Stimulated activated CD8-positive, alpha-beta memory T cell treated with anti-CD3 and anti-CD28 coated beads, Interleukin-12 subunit alpha, Interleukin-12 subunit beta, amount 100 ng/mL, for 1 hour (primary cell): ENCODE data around the gene PEAK1.

Experiments
- DNase-seq: peaks from one replicate; pipeline ENCODE4 v3.0.0-alpha.2; 2020; ENCODE audit warnings: low read depth

PEAK1 gene

DNA sequence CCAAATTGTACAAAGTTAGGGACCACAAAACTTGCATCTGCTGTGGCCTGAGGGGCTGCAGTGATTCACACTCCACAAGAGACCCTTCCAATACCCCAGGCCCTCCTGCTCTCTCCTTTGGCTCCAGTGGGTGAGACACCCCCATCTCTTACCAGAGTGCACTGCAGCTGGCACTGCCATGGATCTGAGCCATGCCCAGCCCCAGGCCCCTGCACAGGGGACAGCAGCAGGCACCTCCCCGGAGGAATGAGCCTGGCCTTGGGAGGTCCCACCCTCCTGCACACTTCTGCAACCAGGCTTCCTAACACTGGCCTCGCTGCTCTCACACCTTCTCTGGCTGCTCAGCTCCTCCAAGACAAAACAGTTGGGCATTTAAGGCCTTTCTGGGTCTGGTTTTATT, 332.7 kb downstream of the PEAK1 start:
- DNase-seq, result no peak

- DNase-seq, result no peak
Measured at GRCh38 chr15:77085297-77085696, 334.6 kb downstream of the PEAK1 start.

DNA sequence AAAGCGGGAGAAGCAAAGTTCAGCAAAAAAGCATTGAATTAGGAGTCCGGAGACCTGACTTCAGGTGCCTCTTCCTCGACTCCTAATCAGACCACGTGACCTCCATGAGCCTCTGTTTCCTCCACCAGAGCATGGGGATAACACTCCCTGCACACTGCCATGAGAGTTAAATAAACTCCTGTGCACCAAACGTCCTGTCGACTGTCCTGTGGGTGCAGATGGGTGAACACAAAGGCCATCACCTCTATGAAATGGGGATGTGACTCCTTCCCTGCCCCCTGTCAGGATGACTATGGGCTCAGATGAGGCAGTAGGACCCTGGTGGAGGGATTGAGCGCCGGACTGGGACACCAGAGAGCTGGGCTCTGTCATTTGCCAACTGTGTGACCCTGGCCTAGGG, 335.5 kb downstream of the PEAK1 start:
- DNase-seq, result no peak

- peak; percentile 25 for DNase-seq
Measured at GRCh38 chr15:77083381-77084160, 336.3 kb downstream of the PEAK1 start.

- no peak for DNase-seq
Measured at GRCh38 chr15:77081971-77082370, 337.9 kb downstream of the PEAK1 start.

GRCh38 chr15:77076323-77076915, 343.5 kb downstream of the PEAK1 start:
- DNase-seq, result no peak

- DNase-seq, result no peak
Measured at GRCh38 chr15:77075528-77075927, 344.4 kb downstream of the PEAK1 start.

GRCh38 chr15:77074350-77074749, 345.6 kb downstream of the PEAK1 start:
- DNase-seq, result no peak

DNA sequence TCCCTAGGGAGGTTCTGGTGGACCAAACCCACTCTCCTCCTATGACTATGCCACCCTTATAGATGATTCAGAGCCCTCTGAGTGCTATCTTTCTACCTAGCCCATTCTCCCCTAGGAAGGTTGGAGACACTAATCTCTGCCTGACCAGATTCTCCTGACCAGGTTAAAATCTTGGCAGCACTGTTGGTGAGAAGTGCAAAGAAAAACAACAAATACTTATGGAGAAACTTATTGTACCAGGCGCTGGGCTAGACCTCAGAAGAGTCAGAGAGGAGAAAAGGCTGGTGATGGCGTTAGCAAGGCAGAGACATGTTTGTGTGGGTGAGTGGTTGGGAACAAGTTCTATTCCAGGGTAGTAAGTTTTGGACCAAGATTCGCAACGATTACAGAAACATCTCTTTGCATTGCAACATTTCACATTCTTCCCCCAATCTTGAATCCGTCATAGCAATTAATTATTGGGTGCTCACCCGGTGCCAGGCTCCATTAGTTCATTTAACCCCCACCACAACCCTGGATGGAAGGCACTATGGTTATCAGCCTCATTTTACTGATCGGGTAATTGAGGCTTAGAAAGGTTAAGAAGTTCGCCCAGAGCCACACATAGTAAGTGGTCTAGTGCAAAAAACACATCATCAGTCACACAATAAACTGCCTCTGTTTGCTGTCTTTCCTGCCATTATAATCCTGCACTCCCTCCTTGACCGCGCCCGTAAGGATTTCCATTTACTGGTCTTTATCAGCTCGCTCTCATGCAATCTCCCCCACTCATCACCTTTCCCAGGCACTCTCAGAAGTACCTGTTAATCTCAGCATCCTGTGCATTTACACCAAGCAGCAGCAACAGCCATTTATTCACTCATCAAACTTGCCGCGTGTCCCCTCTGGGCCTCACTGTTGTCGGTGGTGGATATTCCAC, 348.3 kb downstream of the PEAK1 start:
- DNase-seq, result no peak

DNA sequence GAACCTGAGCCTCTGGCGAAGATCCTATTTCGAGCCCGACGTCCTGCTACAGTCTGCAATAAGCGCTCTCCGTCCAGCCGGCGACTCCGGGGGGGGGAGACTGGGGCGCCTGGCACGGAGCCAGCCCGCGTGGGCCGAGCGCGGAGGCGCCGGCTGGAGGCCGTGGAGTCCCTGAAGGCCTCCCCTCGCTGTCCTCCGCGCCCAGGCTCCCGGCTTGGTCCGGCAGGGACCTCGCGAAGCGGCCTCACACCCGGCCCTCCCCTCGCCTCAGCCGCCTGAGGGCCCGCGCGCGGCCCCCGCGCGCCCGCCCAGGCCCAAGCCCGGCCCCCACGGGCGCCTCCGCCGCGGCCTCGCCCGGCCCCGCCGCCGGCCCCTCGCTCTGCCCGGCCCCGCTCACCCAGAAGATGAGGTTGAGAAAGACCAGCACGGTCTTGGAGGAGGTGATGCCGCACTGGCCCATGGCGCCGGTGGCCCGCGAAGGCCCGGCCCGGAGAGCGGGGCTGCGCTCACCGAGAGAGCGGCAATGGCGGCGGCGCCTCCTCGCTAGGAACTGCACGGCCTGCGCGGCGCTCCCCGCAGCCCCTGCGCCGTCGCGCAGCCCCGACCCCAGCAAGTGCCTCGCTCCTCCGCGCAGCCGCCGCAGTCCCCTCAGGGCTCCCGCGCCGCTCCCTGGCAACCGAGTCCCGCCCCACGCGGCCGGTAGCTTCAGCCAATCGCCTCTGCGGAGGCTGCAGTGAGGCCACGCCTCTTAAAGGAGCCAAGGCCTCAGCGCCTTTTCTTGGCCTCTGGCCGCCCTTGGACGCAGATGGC, 349.2 kb downstream of the PEAK1 start, which contains the start of gene TSPAN3:
Gene TSPAN3, minus strand, starts transcription at position 615 of the 810 bp plus-strand sequence. Its CDS starts 155 bp downstream, at position 460.
- DNase-seq, result peak; percentile 87

- no peak for DNase-seq
Measured at GRCh38 chr15:77070180-77070494, 349.8 kb downstream of the PEAK1 start.

- no peak for DNase-seq
Measured at GRCh38 chr15:77069521-77070121, 350.3 kb downstream of the PEAK1 start.

- no peak for DNase-seq
Measured at GRCh38 chr15:77068633-77069032, 351.3 kb downstream of the PEAK1 start.

DNA sequence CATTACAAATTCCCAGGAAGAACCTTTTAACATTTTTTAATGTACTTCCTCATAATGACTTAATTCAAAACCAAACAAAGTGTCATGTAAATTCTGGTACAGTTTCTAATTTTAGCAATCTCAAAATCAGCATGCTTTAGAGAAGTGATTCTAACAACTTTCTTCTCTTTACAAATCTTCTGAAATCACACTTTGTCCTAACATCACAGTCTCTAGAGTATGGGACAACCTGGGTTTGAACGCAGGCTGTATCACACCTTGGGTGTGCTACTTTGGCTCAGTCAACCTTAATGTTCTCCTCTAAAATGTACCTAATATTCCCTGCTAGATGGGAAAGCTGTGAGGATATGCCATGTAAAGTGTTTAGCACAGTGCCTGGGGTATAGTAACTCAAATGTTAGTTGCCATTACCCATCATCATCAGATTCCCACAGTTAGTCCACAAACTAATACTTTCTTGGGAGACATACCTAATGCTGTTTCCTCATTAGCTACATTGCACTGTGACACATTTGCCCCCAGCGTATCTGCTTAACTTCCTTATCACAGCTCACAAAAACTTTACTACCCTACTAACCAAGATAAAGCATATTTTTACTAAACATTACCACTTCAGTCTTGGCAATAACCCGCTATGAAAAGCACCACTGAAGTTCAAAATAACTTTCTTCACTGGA, 352.1 kb downstream of the PEAK1 start:
- DNase-seq, result no peak

DNA sequence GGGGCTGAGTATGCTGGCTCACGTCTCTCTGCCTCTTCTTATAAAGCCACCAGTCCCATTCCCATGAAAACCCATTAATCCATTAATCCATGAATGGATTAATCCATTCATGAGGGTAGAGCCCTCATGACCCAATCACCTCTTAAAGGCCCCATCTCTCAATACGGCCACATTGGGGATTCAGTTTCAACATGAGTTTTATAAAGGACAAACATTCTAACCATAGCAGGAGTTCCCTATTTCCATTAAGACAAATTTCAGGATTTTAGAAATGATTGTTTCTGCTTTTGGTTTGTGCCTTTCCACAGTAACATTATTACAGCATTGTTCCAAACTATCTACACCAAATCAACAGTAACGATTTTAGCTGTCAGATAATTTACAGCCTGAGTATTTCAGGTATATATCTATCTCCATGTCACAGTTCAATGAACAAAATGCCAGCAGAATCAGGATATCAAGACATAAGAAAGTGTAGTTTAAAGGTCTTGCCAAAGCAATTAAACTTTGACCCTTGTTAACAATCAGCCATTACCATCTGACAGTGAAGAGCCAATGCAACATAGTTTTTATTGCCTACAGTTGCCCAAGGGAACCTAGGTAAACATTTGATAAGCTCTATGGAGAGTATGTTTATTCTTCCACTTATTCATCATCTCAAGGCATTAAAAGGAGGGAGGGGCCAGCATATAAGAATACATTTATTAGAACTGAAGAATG, 352.8 kb downstream of the PEAK1 start:
- no peak for DNase-seq

- no peak for DNase-seq
Measured at GRCh38 chr15:77064539-77065308, 355.2 kb downstream of the PEAK1 start.

GRCh38 chr15:77064063-77064462, 355.8 kb downstream of the PEAK1 start:
- no peak for DNase-seq

- no peak for DNase-seq
Measured at GRCh38 chr15:77063249-77063648, 356.7 kb downstream of the PEAK1 start.

GRCh38 chr15:77060546-77060945, 359.4 kb downstream of the PEAK1 start:
- DNase-seq, result no peak
